GM23248 (cell line): Measurements from ENCODE around the gene PAQR9.

Source experiments
- EZH2 ChIP-seq: fragments of 200-600 bp; sonication (generic); IDR thresholded peaks from 2 replicates; pipeline ENCODE4 v1.6.1; 2018; ENCODE audit warnings: antibody characterized with exemption, mild to moderate bottlenecking; ENCODE audit not compliant: insufficient read depth, poor library complexity, severe bottlenecking
- EZH2phosphoT487 ChIP-seq: fragments of 200-600 bp; sonication (generic); IDR thresholded peaks from 2 replicates; pipeline ENCODE4 v1.6.1; 2018; ENCODE audit warnings: antibody characterized with exemption, moderate library complexity, mild to moderate bottlenecking, low read depth; ENCODE audit not compliant: insufficient read depth

DNA sequence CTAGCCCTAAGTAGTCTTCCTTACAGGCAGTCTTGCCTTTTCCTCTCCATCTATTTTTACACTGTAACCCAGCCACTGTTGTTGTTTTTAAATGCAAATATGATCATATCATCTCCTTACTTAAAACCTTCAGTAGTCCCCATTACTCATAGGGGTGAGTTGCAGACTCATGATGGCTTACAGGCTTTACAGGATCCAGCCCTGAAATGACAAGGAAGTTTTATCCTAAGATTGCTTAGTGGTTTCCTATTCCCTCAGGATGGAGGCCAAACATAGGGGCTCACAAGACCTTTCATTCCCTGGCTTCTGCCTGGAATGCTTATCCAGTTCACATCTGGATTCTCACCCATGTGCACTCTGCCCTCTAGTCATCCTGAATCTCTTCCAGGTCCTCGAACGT lies 46.9 kb downstream of the PAQR9 start:
- TF ChIP-seq EZH2 (no peak), EZH2phosphoT487 (no peak)
